GM11168 (cell line): ENCODE results near the gene DUSP5.

Source experiments
- in situ Hi-C: fragments of 300-500 bp; cut with MboI; formaldehyde crosslinking; loops from one replicate; pipeline ENCODE4 v1.12.0; 2022; ENCODE audit warnings: low sequenced_read_pairs; ENCODE audit not compliant: unreplicated experiment

The DUSP5 gene

GRCh38 chr10:110498982-110499795, 1.5 kb downstream of the DUSP5 start:
- in situ Hi-C loops: no loop called here

DNA sequence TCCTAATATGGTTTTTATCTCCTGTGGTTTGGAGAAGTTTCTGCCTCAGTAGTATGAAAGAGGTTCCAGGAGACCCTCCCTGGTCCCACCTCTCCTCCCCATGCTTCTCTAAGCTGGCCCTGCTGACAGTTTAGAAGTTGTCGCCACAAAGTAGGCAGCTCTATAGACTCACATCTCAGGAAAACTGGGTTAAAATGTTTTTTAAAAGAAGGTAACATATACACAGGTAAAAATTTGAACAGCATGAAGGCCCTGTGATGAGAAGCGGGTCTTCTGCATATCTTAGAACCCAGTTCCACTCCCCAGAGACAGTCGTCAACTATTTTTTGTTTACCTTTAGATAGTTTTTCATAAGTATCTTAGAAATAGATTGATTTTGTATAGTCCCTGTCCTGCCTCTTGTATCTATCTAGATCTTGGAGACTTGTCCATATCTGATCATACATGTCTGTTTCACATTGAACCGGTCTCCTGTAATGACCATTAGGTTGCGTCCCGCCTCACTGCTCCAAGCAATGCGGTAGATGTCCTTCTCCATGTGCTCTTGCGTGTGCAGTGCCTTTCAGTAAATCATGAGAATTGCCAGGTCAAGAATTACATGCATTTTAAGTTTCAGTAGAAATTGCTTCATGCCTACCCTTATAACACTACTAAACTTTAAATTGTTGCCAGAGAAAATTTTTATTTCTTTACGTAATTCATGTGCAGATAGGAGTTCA, 2.2 kb downstream of the DUSP5 start:
- in situ Hi-C loops: loop anchor here (10.0 kb wide), 1 partner anchor 145 kb away; no protein-coding TSS in a partner anchor

GRCh38 chr10:110500515-110500905, 2.8 kb downstream of the DUSP5 start:
- in situ Hi-C loops: loop anchor here (10.0 kb wide), 1 partner anchor 146 kb away; no protein-coding TSS in a partner anchor

GRCh38 chr10:110501142-110501937, 3.6 kb downstream of the DUSP5 start:
- in situ Hi-C loops: loop anchor here (10.0 kb wide), 1 partner anchor 147 kb away; no protein-coding TSS in a partner anchor

DNA sequence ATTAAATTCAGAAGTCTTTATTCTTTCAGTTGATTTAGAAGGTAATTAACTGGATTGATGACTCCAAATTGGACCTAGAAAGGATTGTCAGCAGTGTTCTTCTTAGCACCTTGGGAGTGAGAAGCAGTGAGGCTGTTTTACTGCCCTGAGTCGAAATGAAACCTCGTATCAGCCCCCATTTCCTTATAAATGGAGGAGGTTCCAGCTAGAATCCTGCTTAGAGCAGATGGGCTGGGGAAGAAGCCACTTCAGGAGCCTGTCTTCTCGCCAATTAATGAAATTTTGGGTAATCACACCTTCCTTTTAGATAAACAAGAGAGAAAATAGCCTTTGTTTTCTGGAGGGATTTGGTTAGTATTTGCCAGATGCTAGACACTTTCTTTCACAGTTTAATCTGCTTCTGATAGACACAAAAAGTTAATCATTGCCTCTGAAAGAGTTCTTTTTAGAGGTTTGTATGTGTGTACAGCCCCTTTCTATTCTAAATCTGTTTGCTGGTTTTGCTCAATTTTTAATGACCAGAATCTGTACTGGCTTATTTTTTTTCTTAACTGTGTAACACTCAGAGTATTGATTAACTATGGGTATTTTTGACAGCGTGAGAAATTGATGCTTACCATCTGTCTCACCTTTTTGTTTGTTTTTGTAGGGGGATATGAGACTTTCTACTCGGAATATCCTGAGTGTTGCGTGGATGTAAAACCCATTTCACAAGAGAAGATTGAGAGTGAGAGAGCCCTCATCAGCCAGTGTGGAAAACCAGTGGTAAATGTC, 4.6 kb downstream of the DUSP5 start:
- in situ Hi-C loops: loop anchor here (10.0 kb wide), 1 partner anchor 147 kb away; no protein-coding TSS in a partner anchor

- in situ Hi-C loops: loop anchor here (10.0 kb wide), 1 partner anchor 148 kb away; no protein-coding TSS in a partner anchor
Observed at GRCh38 chr10:110502851-110503301, 5.2 kb downstream of the DUSP5 start.

- in situ Hi-C loops: loop anchor here (10.0 kb wide), 1 partner anchor 149 kb away; no protein-coding TSS in a partner anchor
Observed at GRCh38 chr10:110503528-110504110, 5.9 kb downstream of the DUSP5 start.

DNA sequence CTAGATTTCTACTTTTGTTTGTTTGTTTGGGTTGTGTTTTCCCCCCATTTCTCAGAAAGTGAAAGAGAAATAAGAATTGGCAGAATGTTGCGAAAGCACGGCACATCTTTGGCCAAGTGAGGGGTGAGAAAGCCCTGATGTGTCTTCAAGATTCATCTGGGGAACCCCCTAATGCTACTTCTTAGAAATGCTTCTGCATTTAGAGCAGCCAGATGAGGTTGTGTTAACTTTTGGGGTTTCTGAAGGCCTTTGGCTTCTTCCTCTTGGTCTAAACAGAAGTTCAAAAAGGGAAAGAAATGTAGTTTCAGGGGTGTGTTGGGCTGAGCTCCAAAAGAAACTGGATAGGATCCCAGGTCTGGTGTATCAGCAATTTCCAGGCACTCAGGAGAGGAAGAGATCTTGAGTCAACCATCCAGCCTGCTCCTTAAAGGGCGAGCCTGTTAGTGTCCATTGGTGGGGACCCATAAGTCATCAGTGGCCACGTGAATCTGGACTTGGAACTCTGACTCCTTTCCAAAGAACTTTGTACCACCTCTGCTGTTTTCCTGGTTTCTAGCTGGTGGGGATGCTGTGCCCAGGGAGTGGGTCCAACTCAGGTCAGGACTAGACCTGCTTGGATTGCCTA, 6.5 kb downstream of the DUSP5 start:
- in situ Hi-C loops: loop anchor here (10.0 kb wide), 1 partner anchor 149 kb away; no protein-coding TSS in a partner anchor

DNA sequence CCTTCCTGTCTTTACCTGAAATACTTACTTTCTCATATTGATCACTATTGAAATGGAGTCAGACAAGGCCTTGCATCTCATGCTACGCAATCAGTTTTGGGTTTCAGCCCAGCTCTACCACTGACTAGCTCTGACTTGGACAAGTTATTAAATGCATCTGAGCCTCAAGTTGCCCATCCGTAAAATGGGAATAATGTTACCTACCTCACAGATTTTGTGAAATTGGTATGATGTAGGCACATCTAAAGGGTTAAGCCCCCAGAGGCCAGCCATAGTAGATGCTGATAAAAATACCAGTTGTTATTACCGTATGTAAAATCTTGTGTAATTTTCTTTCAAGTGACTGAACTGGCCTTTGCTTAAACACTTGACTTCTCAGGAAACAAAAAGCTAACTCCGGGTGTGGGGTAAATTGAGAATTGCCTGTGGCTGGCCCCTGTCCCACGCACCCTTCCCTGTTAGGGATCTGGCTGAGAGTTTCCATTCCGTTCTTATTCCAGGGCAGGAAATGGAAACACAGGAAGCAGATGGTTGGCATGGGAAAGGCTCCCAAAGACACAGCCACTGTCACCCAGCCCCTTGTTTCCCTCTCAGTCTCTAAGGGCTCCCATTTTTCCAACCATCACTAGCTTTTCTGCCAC, 7.5 kb downstream of the DUSP5 start:
- in situ Hi-C loops: loop anchor here (10.0 kb wide), 1 partner anchor 150 kb away; no protein-coding TSS in a partner anchor

- in situ Hi-C loops: loop anchor here (10.0 kb wide), 1 partner anchor 152 kb away; no protein-coding TSS in a partner anchor
Observed at GRCh38 chr10:110506448-110506847, 8.7 kb downstream of the DUSP5 start.

DNA sequence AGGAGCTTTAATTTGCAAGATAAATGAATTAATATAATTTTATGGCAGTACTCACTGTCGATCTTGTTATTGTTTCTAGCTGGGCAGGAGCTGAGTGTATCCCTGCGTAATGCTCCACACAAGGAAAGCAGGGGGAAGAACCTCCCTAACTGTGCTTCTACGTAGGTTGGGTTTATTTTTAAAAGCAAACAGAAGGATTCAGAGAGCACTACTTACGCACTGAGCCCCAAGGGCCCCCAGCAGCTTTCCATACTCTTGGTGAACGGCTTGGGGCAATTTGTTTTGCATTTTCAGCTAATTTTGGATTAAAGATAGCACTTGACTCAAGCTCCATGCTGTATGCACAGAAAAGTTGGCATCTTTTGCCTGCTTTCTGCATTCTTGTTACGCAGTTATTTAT, 9.6 kb downstream of the DUSP5 start:
- in situ Hi-C loops: loop anchor here (10.0 kb wide), 1 partner anchor 153 kb away; no protein-coding TSS in a partner anchor

- in situ Hi-C loops: loop anchor here (10.0 kb wide), 1 partner anchor 153 kb away; no protein-coding TSS in a partner anchor
Observed at GRCh38 chr10:110508159-110508788, 10.6 kb downstream of the DUSP5 start.

GRCh38 chr10:110508806-110509544, 11.3 kb downstream of the DUSP5 start:
- in situ Hi-C loops: loop anchor here (10.0 kb wide), 1 partner anchor 154 kb away; no protein-coding TSS in a partner anchor

- in situ Hi-C loops: loop anchor here (10.0 kb wide), 1 partner anchor 155 kb away; no protein-coding TSS in a partner anchor
Observed at GRCh38 chr10:110509560-110509959, 11.9 kb downstream of the DUSP5 start.

DNA sequence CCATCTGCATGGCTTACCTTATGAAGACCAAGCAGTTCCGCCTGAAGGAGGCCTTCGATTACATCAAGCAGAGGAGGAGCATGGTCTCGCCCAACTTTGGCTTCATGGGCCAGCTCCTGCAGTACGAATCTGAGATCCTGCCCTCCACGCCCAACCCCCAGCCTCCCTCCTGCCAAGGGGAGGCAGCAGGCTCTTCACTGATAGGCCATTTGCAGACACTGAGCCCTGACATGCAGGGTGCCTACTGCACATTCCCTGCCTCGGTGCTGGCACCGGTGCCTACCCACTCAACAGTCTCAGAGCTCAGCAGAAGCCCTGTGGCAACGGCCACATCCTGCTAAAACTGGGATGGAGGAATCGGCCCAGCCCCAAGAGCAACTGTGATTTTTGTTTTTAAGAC, 12.4 kb downstream of the DUSP5 start:
- in situ Hi-C loops: no loop called here

GRCh38 chr10:110510730-110511129, 13.0 kb downstream of the DUSP5 start:
- in situ Hi-C loops: no loop called here
